GM12873 (cell line): ENCODE results near the gene AP1S3.

Source experiments
- CTCF ChIP-seq: IDR thresholded peaks from 2 replicates; pipeline ENCODE4 v1.5.1; 2012; ENCODE audit warnings: low read depth, mild to moderate bottlenecking, moderate library complexity, low read length, control low read depth; ENCODE audit not compliant: insufficient read depth; ENCODE audit errors: missing control alignments

AP1S3 gene

GRCh38 chr2:223781560-223781959, 55.8 kb downstream of the AP1S3 start:
- TF ChIP-seq CTCF, result no peak

GRCh38 chr2:223779877-223780276, 57.5 kb downstream of the AP1S3 start:
- TF ChIP-seq CTCF, result peak; percentile 55

- TF ChIP-seq CTCF, result no peak
Observed at GRCh38 chr2:223774193-223774592, 63.2 kb downstream of the AP1S3 start.

- TF ChIP-seq CTCF, result no peak
Observed at GRCh38 chr2:223772363-223772762, 65.0 kb downstream of the AP1S3 start.

- TF ChIP-seq CTCF, result no peak
Observed at GRCh38 chr2:223771475-223771874, 65.9 kb downstream of the AP1S3 start.

GRCh38 chr2:223768179-223768578, 69.2 kb downstream of the AP1S3 start:
- TF ChIP-seq CTCF, result no peak

- TF ChIP-seq CTCF, result no peak
Observed at GRCh38 chr2:223767341-223767740, 70.0 kb downstream of the AP1S3 start.
